ENCODE measurements around the gene LPIN1.

GRCh38 chr2:11703700-11704099, 42.7 kb upstream of the LPIN1 start:
- TF ChIP-seq POLR2A (IDR thresholded peaks at IDR 0.05) (no peak), CTCF (IDR thresholded peaks at IDR 0.05) (no peak)
